ENCODE data around the gene KCNJ16.
"Not testable (repeated sequence)": the region's sequence is repeated elsewhere in the genome, so short reads cannot be mapped to it uniquely, and the experiment has no call there.

The KCNJ16 gene

DNA sequence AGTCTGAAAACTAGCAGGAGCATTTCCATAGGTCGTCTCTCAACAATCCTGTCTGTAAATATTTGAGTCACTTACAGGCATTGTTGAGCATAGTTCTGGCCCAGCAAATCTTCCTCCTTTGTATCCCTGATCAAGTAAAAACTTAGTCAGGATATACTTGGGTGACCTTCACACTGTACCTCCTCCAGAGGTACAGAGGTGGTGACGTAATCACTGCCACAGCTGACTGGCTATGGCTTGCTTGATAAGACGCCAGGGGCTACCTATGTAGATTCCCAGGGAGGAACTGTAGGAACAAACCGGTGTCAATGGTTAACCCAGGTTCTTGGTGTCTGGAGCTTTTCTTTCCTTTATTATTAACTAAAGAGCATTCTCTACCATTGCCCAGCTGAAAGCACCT, at the start of gene KCNJ16:
Gene KCNJ16 (plus strand): TSS at position 270 of the 400 bp plus-strand sequence. CDS start 56,863 bp downstream, outside the sequence.
- Mint-ChIP-seq H3K27ac (ENCODE audit: low read depth) (no peak within 1 kb of the TSS), H3K9me3 (peaks cover 5% of the 10 kb centered on the region), H3K27me3 (no peaks in the 10 kb centered on the region), H3K36me3 (ENCODE audit: insufficient read depth) (no peaks in the 10 kb centered on the region), H3K4me3 (no peak within 1 kb of the TSS), H3K4me1 (no peaks in the 10 kb centered on the region)
- ATAC-seq (replicated peaks; ENCODE audit: extremely low read depth, poor library complexity, severe bottlenecking), result no peak
- DNase-seq (ENCODE audit: low spot score in 2 of 2), result no peak

DNA sequence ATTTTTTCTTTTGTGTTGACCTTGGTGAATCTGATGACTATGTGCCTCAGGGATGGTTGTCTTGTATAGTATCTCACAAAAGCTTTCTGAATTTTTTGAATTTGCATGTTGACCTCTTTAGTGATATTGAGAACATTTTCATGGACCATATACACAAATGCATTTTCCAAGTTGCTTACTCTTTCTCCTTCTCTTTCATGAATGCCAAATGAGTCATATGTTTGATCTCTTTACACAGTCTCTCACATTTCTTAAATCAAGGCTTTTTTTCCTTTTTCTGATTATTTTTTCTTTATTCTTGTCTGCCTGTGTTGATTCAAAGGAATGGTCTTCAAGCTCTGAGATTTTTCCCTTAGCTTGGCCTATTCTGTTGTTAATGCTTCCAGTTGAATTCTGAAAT, 46.6 kb upstream of the KCNJ16 start:
- no peaks in the 10 kb centered on the region for H3K4me1 Mint-ChIP-seq
- no peaks in the 10 kb centered on the region for H3K36me3 Mint-ChIP-seq (ENCODE audit: insufficient read depth)
- H3K27me3 Mint-ChIP-seq, result no peaks in the 10 kb centered on the region
- peaks cover 9% of the 10 kb centered on the region for H3K9me3 Mint-ChIP-seq
- ATAC-seq (replicated peaks; ENCODE audit: extremely low read depth, poor library complexity, severe bottlenecking) (no peak), DNase-seq (ENCODE audit: low spot score in 2 of 2) (no peak)
- no peak overlapping the region for H3K4me3 Mint-ChIP-seq
- H3K27ac Mint-ChIP-seq (ENCODE audit: low read depth), result no peak overlapping the region

DNA sequence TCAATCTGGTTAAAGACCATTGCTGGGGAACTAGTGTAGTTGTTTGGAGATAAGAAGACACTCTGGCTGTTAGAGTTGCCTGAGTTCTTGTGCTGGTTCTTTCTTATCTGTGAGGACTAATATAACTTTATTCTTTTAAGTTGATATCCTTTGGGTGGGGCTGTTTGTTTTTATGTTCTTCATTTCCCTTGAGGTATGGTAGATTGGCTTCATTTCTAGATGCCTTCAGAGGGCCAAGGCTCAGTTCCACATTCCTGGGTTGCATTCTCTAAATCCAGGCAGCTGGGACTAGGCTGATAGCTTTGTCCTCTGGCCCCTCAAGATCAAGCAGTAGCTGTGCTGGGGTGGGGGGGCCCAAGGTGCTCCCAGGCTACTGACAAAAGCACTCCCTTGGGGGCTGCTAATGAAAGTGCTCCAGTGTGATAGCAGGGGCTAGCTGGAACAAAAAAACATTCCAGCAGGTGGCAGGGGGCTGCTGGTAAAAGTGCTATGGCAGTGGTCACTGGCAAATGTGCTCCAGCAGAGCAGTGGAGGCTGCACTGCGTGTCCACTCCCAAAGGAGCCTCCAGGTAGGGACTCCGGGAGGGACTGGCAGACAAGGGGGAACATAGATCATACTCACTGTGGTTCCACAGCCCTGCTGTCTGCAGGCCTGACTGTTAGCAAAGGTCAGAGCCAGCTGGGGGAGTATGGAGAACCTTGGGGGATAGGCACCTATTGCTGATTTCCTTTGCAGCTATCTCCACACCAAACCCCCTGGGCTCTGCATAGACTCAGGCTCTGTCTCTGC, 45.9 kb upstream of the KCNJ16 start:
- ATAC-seq (replicated peaks; ENCODE audit: extremely low read depth, poor library complexity, severe bottlenecking) (no peak), DNase-seq (ENCODE audit: low spot score in 2 of 2) (no peak)
- Mint-ChIP-seq H3K9me3 (peaks cover 9% of the 10 kb centered on the region), H3K27me3 (no peaks in the 10 kb centered on the region), H3K4me3 (no peak overlapping the region), H3K36me3 (ENCODE audit: insufficient read depth) (no peaks in the 10 kb centered on the region), H3K27ac (ENCODE audit: low read depth) (no peak overlapping the region), H3K4me1 (no peaks in the 10 kb centered on the region)

- no peak for ATAC-seq (replicated peaks; ENCODE audit: extremely low read depth, poor library complexity, severe bottlenecking)
- no peak for DNase-seq (ENCODE audit: low spot score in 2 of 2)
- Mint-ChIP-seq H3K4me1 (no peaks in the 10 kb centered on the region), H3K27ac (ENCODE audit: low read depth) (no peak overlapping the region), H3K4me3 (no peak overlapping the region), H3K36me3 (ENCODE audit: insufficient read depth) (no peaks in the 10 kb centered on the region), H3K27me3 (no peaks in the 10 kb centered on the region), H3K9me3 (peaks cover 9% of the 10 kb centered on the region)
Measured at GRCh38 chr17:70030371-70030770, 44.7 kb upstream of the KCNJ16 start.

GRCh38 chr17:70031341-70031740, 43.7 kb upstream of the KCNJ16 start:
- H3K9me3 Mint-ChIP-seq, result peaks cover 9% of the 10 kb centered on the region
- H3K27me3 Mint-ChIP-seq, result no peaks in the 10 kb centered on the region
- no peak overlapping the region for H3K27ac Mint-ChIP-seq (ENCODE audit: low read depth)
- H3K36me3 Mint-ChIP-seq (ENCODE audit: insufficient read depth), result no peaks in the 10 kb centered on the region
- no peak for ATAC-seq (replicated peaks; ENCODE audit: extremely low read depth, poor library complexity, severe bottlenecking)
- no peaks in the 10 kb centered on the region for H3K4me1 Mint-ChIP-seq
- no peak overlapping the region for H3K4me3 Mint-ChIP-seq
- no peak for DNase-seq (ENCODE audit: low spot score in 2 of 2)

GRCh38 chr17:70033165-70033564, 41.9 kb upstream of the KCNJ16 start:
- H3K27ac Mint-ChIP-seq (ENCODE audit: low read depth), result no peak overlapping the region
- ATAC-seq (replicated peaks; ENCODE audit: extremely low read depth, poor library complexity, severe bottlenecking) (no peak), DNase-seq (ENCODE audit: low spot score in 2 of 2) (no peak)
- H3K4me3 Mint-ChIP-seq, result no peak overlapping the region
- H3K4me1 Mint-ChIP-seq, result no peaks in the 10 kb centered on the region
- no peaks in the 10 kb centered on the region for H3K27me3 Mint-ChIP-seq
- H3K9me3 Mint-ChIP-seq, result peaks cover 9% of the 10 kb centered on the region
- no peaks in the 10 kb centered on the region for H3K36me3 Mint-ChIP-seq (ENCODE audit: insufficient read depth)

- DNase-seq (ENCODE audit: low spot score in 2 of 2) (no peak), ATAC-seq (replicated peaks; ENCODE audit: extremely low read depth, poor library complexity, severe bottlenecking) (no peak)
- Mint-ChIP-seq H3K27me3 (no peaks in the 10 kb centered on the region), H3K27ac (ENCODE audit: low read depth) (no peak overlapping the region), H3K4me3 (no peak overlapping the region), H3K9me3 (no peaks in the 10 kb centered on the region), H3K4me1 (no peaks in the 10 kb centered on the region), H3K36me3 (ENCODE audit: insufficient read depth) (no peaks in the 10 kb centered on the region)
Measured at GRCh38 chr17:70034158-70034557, 40.9 kb upstream of the KCNJ16 start.

GRCh38 chr17:70037498-70037897, 37.5 kb upstream of the KCNJ16 start:
- no peak overlapping the region for H3K4me3 Mint-ChIP-seq
- ATAC-seq (replicated peaks; ENCODE audit: extremely low read depth, poor library complexity, severe bottlenecking) (no peak), DNase-seq (ENCODE audit: low spot score in 2 of 2) (no peak)
- H3K4me1 Mint-ChIP-seq, result no peaks in the 10 kb centered on the region
- no peak overlapping the region for H3K27ac Mint-ChIP-seq (ENCODE audit: low read depth)
- H3K27me3 Mint-ChIP-seq, result no peaks in the 10 kb centered on the region
- no peaks in the 10 kb centered on the region for H3K36me3 Mint-ChIP-seq (ENCODE audit: insufficient read depth)
- peaks cover 5% of the 10 kb centered on the region for H3K9me3 Mint-ChIP-seq

DNA sequence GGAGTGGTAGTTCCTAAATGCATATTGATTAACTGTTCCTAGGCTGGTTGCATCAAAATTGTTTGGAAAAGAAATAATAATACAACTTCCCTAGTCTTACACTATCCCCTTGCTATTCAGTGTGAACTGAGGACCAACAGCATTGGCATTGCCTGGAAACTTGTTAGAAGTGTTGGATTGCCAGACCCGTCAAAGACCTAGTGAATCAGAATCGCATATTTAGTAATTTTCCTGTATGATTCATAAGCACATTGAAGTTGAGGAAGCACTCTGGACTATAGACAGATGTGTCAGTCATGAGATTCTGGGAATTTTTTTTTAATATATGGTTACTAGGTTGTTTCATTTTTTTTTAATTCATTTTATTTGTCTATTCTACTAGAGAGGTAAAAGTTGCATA, 34.7 kb upstream of the KCNJ16 start:
- Mint-ChIP-seq H3K27ac (ENCODE audit: low read depth) (no peak overlapping the region), H3K9me3 (peaks cover 5% of the 10 kb centered on the region), H3K27me3 (no peaks in the 10 kb centered on the region), H3K36me3 (ENCODE audit: insufficient read depth) (no peaks in the 10 kb centered on the region), H3K4me3 (no peak overlapping the region), H3K4me1 (no peaks in the 10 kb centered on the region)
- ATAC-seq (replicated peaks; ENCODE audit: extremely low read depth, poor library complexity, severe bottlenecking), result no peak
- no peak for DNase-seq (ENCODE audit: low spot score in 2 of 2)

DNA sequence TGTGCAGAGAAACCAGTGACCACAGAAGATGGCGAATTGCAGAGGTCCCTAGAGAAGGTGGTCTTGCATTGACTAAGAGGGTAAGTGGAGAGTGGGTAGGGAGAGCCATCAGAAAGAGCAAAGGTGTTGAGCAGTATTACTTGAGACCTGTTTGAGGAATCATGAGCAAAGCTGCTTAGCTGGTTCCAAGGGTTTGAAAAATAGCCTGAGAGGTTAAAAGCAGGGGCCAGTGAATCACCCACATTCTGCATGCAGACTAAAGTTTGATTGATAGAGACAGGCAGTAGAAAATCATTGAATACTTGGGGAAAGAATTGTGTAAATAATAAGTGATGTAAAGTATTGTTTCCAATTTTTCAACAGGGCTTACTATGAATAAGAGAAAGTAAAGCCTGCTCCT, 34.0 kb upstream of the KCNJ16 start:
- no peaks in the 10 kb centered on the region for H3K27me3 Mint-ChIP-seq
- DNase-seq (ENCODE audit: low spot score in 2 of 2), result no peak
- peaks cover 5% of the 10 kb centered on the region for H3K9me3 Mint-ChIP-seq
- no peaks in the 10 kb centered on the region for H3K4me1 Mint-ChIP-seq
- no peaks in the 10 kb centered on the region for H3K36me3 Mint-ChIP-seq (ENCODE audit: insufficient read depth)
- no peak for ATAC-seq (replicated peaks; ENCODE audit: extremely low read depth, poor library complexity, severe bottlenecking)
- no peak overlapping the region for H3K4me3 Mint-ChIP-seq
- no peak overlapping the region for H3K27ac Mint-ChIP-seq (ENCODE audit: low read depth)

DNA sequence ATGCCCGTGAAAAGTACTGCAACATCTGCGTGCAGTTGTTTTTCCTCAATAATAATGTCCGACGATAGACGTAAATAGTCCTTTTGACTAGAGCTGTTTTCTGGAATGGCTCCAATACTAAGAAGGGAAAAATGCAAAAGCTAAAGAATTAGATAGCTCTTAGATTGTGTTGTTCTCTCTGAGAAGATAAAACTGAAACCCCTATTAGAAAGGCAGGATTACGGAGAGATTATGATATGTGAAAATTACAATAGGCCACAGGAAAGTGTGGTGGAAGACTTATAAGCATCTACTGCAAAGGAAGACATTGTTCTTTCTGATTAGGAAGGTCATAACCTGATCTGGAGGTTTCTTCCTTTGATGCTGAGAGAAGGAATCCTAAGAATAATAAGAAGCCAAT, 33.5 kb upstream of the KCNJ16 start:
- H3K27ac Mint-ChIP-seq (ENCODE audit: low read depth), result no peak overlapping the region
- H3K9me3 Mint-ChIP-seq, result peaks cover 5% of the 10 kb centered on the region
- DNase-seq (ENCODE audit: low spot score in 2 of 2) (no peak), ATAC-seq (replicated peaks; ENCODE audit: extremely low read depth, poor library complexity, severe bottlenecking) (no peak)
- H3K36me3 Mint-ChIP-seq (ENCODE audit: insufficient read depth), result no peaks in the 10 kb centered on the region
- H3K4me3 Mint-ChIP-seq, result no peak overlapping the region
- H3K27me3 Mint-ChIP-seq, result no peaks in the 10 kb centered on the region
- no peaks in the 10 kb centered on the region for H3K4me1 Mint-ChIP-seq

DNA sequence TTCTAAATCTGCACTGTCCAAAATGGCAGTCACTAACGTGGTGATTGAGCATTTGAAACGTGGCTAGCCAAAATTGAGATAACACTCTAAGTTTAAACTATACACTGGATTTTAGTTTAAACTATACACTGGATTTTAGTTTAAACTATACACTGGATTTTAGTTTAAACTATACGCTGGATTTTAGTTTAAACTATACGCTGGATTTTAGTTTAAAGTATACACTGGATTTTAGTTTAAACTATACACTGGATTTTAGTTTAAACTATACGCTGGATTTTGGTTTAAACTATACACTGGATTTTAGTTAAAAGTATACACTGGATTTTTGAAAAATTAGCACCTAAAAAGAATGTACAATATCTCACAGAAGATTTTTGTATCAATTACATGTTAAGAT, 29.2 kb upstream of the KCNJ16 start:
- not testable (repeated sequence) for DNase-seq (ENCODE audit: low spot score in 2 of 2); H3K27me3 Mint-ChIP-seq; H3K9me3 Mint-ChIP-seq; H3K4me1 Mint-ChIP-seq; ATAC-seq (replicated peaks; ENCODE audit: extremely low read depth, poor library complexity, severe bottlenecking); H3K36me3 Mint-ChIP-seq (ENCODE audit: insufficient read depth); H3K27ac Mint-ChIP-seq (ENCODE audit: low read depth); H3K4me3 Mint-ChIP-seq

DNA sequence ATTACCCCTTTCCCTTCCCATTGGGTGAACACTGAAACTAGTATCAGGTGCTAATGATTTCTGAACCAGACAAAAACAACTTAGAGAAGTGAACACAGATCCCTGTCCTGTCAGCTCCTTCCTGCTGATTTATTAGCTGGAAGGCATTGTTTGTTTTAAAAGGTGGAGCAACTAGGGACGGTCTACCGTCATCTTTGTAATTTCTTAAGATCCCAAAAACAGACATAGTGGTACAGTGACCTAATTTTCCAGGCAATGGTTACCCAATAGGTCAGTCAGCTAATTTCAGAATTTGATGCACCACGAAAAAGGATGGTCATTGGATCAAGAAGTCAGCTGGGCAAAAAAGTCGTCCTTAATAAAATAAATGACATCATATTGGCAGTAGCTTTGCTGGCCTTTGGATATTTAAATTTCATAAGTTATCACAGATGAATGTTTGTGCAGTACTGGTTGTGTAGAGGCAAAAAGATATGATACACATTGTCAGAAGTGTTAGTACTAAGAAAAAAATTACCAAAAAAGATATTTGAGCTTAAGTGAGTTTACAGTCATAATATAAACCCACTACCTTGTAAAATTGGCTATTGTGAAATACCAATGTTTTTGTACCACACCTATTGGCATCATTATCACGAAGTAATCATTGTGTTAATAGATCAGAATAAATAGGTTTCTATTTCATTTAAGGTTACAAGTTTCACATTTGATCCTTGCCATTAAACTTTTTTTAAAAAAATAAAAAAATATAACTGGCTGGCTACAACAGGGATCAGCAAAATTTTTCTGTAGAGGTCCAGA, 27.2 kb upstream of the KCNJ16 start:
- Mint-ChIP-seq H3K27me3 (no peaks in the 10 kb centered on the region), H3K4me1 (no peaks in the 10 kb centered on the region)
- no peak for ATAC-seq (replicated peaks; ENCODE audit: extremely low read depth, poor library complexity, severe bottlenecking)

More for the DNA sequence above, 27.2 kb upstream of the KCNJ16 start:
- Mint-ChIP-seq H3K27ac (ENCODE audit: low read depth) (no peak overlapping the region), H3K36me3 (ENCODE audit: insufficient read depth) (no peaks in the 10 kb centered on the region), H3K9me3 (no peaks in the 10 kb centered on the region), H3K4me3 (no peak overlapping the region)
- no peak for DNase-seq (ENCODE audit: low spot score in 2 of 2)
